ENCODE measurements around the gene MFSD11.
"Not testable (repeated sequence)": the region's sequence is repeated elsewhere in the genome, so short reads cannot be mapped to it uniquely, and the experiment has no call there.

The MFSD11 gene

GRCh38 chr17:76710863-76711611 lies 26.9 kb upstream of the MFSD11 start, which contains the start of gene MXRA7:
MXRA7 (minus strand) TSS chr17:76710965; CDS start chr17:76710946, 19 bp downstream.
- peak within 1 kb of the TSS; percentile 59 for H3K4me3 ChIP-seq (ENCODE audit: low read length)
- DNase-seq (ENCODE audit: low read depth) = no peak
- TF ChIP-seq CTCF (conservative IDR thresholded peaks at IDR 0.05; ENCODE audit: low read depth, low read length) = no peak

- not testable (repeated sequence) for H3K4me3 ChIP-seq (ENCODE audit: low read length); DNase-seq (ENCODE audit: low read depth)
Measured at GRCh38 chr17:76712321-76712720, 25.6 kb upstream of the MFSD11 start.

- no peak for DNase-seq (ENCODE audit: low read depth)
- TF ChIP-seq CTCF (conservative IDR thresholded peaks at IDR 0.05; ENCODE audit: low read depth, low read length) = no peak
- no peak overlapping the region for H3K4me3 ChIP-seq (ENCODE audit: low read length)
Measured at GRCh38 chr17:76713765-76714164, 24.2 kb upstream of the MFSD11 start.

DNA sequence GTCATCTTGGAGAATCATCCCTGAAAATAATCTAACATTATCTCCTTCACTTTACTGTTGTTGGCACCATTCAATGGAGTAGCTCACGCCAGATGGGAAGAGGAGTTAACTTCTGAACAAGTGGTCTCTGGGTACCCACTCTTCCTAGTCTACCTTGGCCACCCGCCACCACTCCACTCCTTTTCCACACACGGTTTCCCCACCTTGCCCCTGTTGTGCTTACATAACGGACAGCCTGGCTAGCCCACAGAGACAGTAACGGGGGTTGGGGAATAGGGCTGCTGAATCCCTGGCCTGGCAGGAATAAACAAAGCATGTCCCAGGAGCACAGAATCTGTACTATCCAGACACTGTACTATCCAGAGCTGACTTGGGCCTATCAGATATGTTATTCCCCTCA lies 23.6 kb upstream of the MFSD11 start:
- no peak overlapping the region for H3K4me3 ChIP-seq (ENCODE audit: low read length)
- no peak for DNase-seq (ENCODE audit: low read depth)
- no peak for TF ChIP-seq CTCF (conservative IDR thresholded peaks at IDR 0.05; ENCODE audit: low read depth, low read length)

GRCh38 chr17:76714822-76715495 lies 23.0 kb upstream of the MFSD11 start:
- TF ChIP-seq CTCF (conservative IDR thresholded peaks at IDR 0.05; ENCODE audit: low read depth, low read length) = peak; percentile 83
- H3K4me3 ChIP-seq (ENCODE audit: low read length) = no peak overlapping the region
- DNase-seq (ENCODE audit: low read depth) = no peak

GRCh38 chr17:76715496-76715830 lies 22.5 kb upstream of the MFSD11 start:
- H3K4me3 ChIP-seq (ENCODE audit: low read length) = no peak overlapping the region
- TF ChIP-seq CTCF (conservative IDR thresholded peaks at IDR 0.05; ENCODE audit: low read depth, low read length) = no peak
- no peak for DNase-seq (ENCODE audit: low read depth)

DNA sequence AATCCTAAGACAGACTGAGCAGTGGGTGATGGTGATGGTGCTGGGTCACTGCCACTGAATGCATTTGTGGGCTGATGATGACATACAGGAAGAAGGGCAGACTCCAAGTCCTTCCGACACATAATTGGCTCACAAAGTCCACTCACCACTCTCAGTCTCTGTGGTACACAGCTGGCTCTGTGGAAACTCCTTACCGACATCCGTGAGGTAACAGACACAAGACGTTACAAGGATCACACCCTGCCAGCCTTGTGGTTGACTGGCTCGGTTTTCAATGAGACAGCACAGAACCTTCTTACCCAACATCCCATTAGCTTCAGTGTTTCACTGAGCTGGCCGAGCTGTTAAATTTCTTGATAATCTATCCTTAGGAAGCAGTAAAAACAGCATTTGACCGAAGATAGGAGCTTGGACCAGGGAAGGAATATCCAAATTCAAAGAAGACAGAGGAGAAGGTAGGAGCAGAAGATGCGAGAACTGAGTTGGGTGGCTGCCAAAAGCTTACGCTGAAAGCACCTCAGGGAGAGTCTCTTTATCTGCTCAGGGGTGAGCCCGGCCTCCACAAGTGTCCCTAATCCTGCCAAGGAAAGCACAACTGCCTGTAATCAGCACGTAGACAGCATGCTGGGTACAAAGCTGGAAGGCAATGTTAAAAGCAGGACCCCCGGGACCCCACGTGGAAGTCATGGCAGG lies 21.6 kb upstream of the MFSD11 start:
- TF ChIP-seq CTCF (conservative IDR thresholded peaks at IDR 0.05; ENCODE audit: low read depth, low read length) = no peak
- H3K4me3 ChIP-seq (ENCODE audit: low read length) = no peak overlapping the region

More for the DNA sequence above, 21.6 kb upstream of the MFSD11 start:
- no peak for DNase-seq (ENCODE audit: low read depth)
